Measurements from ENCODE around the gene STARD9. TPM values are rescaled to one million over a fixed set of nuclear protein-coding genes. Genes with fewer than 3 reads are reported as not detected.
"Not testable (repeated sequence)": the region's sequence is repeated elsewhere in the genome, so short reads cannot be mapped to it uniquely, and the experiment has no call there.

The STARD9 gene
- total RNA-seq, 1 experiment from 2014 or later = 7.4 TPM

DNA sequence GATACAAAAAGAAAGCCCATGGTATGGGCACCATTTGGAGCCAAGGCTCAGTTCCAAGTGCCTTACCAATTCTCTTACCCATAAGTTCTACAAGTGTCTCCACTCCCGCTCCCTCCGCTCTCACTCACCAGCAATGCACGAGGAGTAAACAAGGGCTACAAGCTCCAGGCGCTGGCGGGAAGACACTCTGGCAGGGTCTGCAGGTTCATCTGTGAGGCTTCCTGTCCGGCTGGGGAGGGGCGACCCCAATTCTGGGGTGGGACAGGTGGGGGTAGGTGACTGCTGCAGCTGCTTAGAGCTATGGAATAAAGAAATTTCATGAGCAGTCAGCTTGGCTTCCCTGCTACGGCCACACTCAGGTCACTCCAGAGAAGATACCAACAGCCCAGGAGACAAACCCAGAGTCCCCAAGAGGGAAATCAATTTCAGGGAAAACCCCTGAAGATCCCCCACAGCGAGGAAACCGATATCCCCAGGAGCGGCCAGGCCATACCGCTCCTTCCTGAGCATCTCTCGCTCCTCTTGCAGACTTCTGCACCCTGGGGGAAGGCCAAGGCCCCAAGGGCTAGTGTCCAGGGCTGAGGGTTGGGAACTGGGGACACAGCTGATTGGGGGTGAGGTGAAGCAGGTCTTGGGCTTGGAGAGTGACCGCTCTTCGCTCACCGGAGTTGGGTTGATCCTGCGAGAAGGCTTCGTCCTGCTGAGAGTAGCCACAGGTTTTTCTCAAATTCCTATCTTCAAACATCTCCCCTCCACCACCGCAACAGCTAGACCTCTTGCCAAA, 160.2 kb downstream of the STARD9 start:
- Histone ChIP-seq H3K27ac (peak overlapping the region; percentile 85; the same call in 1 of the 2 replicates), H3K27me3 (replicated peaks) (no peaks in the 10 kb centered on the region), H3K4me1 (replicated peaks) (peaks cover 22% of the 10 kb centered on the region), H3K4me3 (peak overlapping the region; percentile 97), H3K9me3 (replicated peaks) (0 out of 2 replicates have a peak, but pooled peaks cover 2% of the 10 kb centered on the region), H3K36me3 (peaks cover 64% of the 10 kb centered on the region)
- DNase-seq (ENCODE audit: low read depth in 1 of 2, low spot score in 2 of 2) = peak in 1 of 2 experiments; percentile 9

DNA sequence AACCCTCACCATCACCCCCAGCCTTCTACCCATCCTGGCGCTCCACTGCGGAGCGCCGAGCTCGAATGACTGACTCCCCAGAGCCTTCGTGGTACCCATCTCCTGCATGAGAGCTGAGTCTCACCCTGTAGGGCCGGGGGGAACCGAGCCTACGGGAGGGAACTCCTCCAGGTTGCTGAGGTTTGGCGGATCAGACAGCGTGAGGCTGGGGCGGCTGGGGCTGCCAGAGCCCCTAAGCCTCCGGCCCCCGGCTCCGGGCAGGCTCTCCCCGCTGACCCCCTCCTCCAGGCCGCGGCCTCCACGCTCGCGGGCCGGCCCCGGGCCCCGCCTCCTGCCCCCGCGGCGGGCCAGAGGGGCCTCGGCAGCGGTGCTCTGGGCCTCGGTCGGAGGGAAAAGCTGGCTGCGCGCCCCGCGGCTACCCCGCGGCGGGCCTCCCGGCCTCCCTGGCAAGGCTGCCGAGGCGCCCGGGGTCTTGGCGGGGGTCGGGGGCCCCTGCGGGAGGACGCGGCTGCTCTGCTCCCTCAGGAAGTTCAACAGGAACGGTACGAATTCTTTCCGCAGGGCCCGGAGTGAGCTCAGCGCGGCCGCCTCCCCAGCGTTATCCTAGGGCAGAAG, 160.9 kb downstream of the STARD9 start:
- Histone ChIP-seq H3K27ac (peak overlapping the region; percentile 85; the same call in 1 of the 2 replicates), H3K9me3 (replicated peaks) (0 out of 2 replicates have a peak, but pooled peaks cover 2% of the 10 kb centered on the region), H3K4me1 (replicated peaks) (peaks cover 22% of the 10 kb centered on the region), H3K27me3 (replicated peaks) (no peaks in the 10 kb centered on the region), H3K4me3 (peak overlapping the region; percentile 97), H3K36me3 (peaks cover 56% of the 10 kb centered on the region)
- DNase-seq (ENCODE audit: low read depth in 1 of 2, low spot score in 2 of 2) = peak in 1 of 2 experiments; percentile 31

DNA sequence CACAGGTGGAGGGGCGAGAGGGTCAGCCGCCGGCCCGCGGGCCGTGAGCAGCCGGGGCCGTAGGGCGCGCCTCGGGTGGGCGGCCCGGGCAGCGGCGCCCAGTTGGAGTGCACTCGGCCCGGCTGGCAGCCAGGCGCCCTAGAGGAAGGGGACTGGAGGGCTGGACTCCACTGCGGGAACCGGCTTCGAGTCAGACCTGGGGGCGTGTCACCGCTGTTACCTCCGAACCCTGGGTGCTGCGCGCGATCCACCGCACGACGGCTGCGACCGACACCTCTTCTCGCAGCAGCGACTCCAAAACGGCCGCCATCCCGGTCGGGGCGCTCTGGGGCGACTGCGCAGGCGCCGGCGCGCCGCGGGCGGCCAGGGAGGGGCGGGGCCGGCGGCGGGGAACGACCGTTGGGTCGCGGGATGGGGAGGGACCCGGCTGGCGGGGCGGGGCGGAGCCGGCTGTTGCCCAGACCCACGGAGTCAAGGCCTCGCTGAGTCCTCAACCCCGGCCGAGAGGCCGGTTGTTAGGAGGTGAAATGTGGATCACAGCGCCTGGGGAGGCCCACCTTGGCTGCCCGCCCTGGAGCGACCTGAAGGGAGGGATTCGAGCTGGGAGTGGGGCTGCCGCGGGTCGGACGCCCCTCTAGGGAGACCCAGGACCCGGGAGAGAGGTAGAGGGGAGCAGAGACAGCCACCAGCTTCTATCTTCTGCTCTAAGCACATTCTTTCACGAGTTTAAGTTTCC, 161.6 kb downstream of the STARD9 start, which contains the start of gene CDAN1:
Gene CDAN1, minus strand, starts transcription at position 336 of the 736 bp plus-strand sequence. Its CDS starts 26 bp downstream, at position 310.
- peak; percentile 85 to 94 for DNase-seq (ENCODE audit: low read depth in 1 of 2, low spot score in 2 of 2)
- H3K27me3 ChIP-seq (replicated peaks) = no peaks in the 10 kb centered on the region

DNA sequence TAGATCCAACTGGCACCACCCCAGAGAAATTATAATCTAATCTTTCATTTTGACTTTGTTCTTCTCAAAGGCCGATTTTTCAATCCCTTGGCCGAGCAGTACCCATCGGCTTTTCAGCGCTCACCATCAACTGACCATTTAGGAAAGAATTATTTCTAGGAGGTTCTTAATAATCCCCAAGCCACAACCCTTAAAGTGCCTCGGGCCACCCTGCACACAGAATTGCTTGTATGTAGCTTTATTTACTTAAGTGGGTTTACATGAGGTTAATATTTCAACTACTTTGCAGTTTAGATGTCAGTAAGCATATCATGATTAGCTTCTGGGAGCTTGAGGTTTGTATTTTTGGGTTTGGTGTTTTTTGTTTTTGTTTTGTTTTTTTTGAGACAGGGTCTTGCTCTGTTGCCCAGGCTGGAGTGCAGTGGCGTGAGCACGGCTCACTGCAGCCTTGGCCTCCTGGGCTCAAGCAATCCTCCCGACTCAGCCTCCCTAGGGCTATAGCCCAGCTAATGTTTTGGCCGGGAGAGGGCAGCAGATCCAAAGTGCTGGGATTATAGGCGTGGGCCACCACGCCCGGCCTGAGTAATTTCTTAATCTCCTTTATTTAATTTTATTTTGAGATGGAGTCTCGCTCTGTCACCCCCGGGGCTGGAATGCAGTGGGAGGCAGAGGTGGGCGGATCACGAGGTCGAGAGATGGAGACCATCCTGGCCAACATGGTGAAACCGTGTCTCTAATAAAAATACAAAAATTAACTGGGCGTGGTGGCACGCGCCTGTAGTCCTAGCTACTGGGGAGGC, 162.3 kb downstream of the STARD9 start:
- DNase-seq (ENCODE audit: low read depth in 1 of 2, low spot score in 2 of 2) = no peak
- peaks cover 22% of the 10 kb centered on the region for H3K4me1 ChIP-seq (replicated peaks)
- H3K27me3 ChIP-seq (replicated peaks) = no peaks in the 10 kb centered on the region
- peak overlapping the region; percentile 97 for H3K4me3 ChIP-seq
- H3K9me3 ChIP-seq (replicated peaks) = 0 out of 2 replicates have a peak, but pooled peaks cover 2% of the 10 kb centered on the region
- peaks cover 42% of the 10 kb centered on the region for H3K36me3 ChIP-seq
- peak overlapping the region; percentile 85 for H3K27ac ChIP-seq

More for the DNA sequence above, 161.6 kb downstream of the STARD9 start, which contains the start of gene CDAN1:
- Histone ChIP-seq H3K4me3 (peak within 1 kb of the TSS; percentile 97), H3K4me1 (replicated peaks) (peaks cover 22% of the 10 kb centered on the region), H3K9me3 (replicated peaks) (0 out of 2 replicates have a peak, but pooled peaks cover 2% of the 10 kb centered on the region), H3K27ac (peak within 1 kb of the TSS; percentile 85), H3K36me3 (peaks cover 50% of the 10 kb centered on the region)

DNA sequence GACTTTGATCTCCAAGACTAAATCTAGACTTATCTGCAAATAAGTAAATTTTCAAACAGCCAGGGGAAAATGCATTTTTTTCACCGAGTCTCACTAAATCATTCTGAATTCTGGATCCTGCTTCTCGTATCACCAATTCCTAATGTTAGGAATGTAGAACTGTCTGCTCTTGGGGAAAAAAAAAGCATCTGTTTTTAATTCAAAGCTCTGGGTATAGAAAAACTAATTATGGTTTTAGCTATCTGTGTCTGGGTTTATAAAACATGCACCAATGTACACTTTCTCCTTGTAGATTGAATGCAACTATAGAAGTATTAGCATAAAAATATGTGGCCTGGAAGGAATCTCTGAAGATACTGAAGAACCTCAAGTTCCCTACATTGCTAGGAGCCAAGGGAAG, 166.3 kb downstream of the STARD9 start:
- H3K9me3 ChIP-seq (replicated peaks) = 0 out of 2 replicates have a peak, but pooled peaks cover 1% of the 10 kb centered on the region
- H3K36me3 ChIP-seq = peaks cover 14% of the 10 kb centered on the region
- no peak overlapping the region for H3K4me3 ChIP-seq
- DNase-seq (ENCODE audit: low read depth in 1 of 2, low spot score in 2 of 2) = no peak
- no peak overlapping the region for H3K27ac ChIP-seq
- peaks cover 12% of the 10 kb centered on the region for H3K4me1 ChIP-seq (replicated peaks)
- H3K27me3 ChIP-seq (replicated peaks) = no peaks in the 10 kb centered on the region

DNA sequence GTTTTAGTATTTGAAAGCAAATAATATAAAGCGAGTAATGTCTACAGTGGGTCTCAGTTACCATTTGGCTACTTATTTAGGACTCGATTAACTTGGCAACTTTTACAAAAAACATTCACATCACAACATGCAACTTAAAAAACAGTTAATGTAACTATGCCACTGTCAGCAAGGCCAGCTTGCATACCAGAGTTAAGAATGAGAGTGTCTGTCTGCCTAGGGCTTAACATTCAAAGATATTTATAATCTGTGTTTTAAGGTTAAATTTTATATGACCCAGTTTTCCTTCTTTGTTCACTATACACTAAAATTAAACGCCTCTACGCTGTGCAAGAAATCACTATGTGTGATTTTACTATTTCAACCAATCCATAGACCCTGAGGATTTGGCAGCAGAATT, 166.7 kb downstream of the STARD9 start:
- Histone ChIP-seq H3K9me3 (replicated peaks) (no peaks in the 10 kb centered on the region), H3K27ac (no peak overlapping the region), H3K36me3 (peaks cover 12% of the 10 kb centered on the region), H3K4me3 (no peak overlapping the region), H3K4me1 (replicated peaks) (peaks cover 11% of the 10 kb centered on the region), H3K27me3 (replicated peaks) (no peaks in the 10 kb centered on the region)
- DNase-seq (ENCODE audit: low read depth in 1 of 2, low spot score in 2 of 2) = no peak

DNA sequence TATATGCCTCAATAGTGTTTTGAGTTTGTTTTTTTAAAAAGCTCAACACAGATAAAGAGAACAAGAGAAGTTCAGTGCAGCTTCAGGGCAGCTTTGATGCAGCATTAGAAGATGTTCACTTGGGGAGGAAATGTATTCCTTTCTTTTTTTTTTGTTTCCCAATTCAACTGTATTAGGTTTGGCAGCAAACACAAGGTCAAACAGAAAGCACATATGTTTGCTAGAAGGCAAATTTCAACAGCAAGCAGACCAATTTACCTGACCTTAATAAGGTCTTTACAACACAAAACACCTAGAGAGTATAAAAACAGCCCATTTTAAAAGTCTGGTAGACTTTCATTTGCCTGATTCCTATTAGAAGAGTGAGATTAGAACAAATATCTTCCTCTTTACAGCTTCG, 168.8 kb downstream of the STARD9 start:
- H3K27me3 ChIP-seq (replicated peaks) = no peaks in the 10 kb centered on the region
- DNase-seq (ENCODE audit: low read depth in 1 of 2, low spot score in 2 of 2) = no peak
- no peaks in the 10 kb centered on the region for H3K4me1 ChIP-seq (replicated peaks)
- peaks cover 12% of the 10 kb centered on the region for H3K36me3 ChIP-seq
- no peaks in the 10 kb centered on the region for H3K9me3 ChIP-seq (replicated peaks)
- H3K27ac ChIP-seq = no peak overlapping the region
- H3K4me3 ChIP-seq = no peak overlapping the region

DNA sequence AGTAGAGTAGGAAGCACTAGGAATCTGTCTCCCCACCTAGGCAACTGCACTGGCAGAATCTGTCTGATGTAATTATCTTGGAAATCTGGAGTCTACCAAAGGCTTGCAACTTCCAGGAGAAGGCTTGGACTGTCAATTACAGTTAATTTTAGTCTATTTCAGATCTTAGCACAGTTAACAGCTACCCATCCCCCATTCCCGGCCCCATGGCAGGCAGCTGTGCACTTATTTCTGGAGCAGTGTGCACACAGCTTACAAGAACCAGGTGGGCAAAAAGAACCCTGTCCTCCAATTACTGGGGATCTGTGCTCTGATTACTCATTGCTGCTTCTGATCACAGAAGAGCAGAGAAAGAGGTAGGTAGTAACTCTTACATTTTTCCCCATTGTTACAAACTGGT, 173.9 kb downstream of the STARD9 start:
- H3K27ac ChIP-seq = no peak overlapping the region
- DNase-seq (ENCODE audit: low read depth in 1 of 2, low spot score in 2 of 2) = no peak

DNA sequence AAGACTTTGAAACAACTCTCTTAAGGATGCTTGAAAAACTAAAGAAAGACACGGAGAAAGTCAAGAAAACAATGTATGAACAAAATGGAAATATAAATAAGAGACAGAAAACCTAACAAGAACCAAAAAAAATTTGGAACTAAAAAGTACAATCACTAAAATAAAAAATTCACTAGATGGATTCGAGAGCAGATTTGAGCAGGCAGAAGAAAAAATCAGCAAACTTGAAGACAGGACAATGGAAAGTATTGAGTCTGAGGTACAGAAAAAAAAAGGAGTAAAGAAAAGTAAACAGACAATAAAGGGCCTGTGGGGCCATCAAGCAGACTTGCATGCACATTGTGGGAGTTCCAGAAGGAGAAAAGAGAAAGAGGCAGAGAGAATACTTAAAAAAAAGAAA, 174.9 kb downstream of the STARD9 start:
- no peaks in the 10 kb centered on the region for H3K4me1 ChIP-seq (replicated peaks)
- H3K36me3 ChIP-seq = peaks cover 30% of the 10 kb centered on the region
- no peaks in the 10 kb centered on the region for H3K9me3 ChIP-seq (replicated peaks)
- no peak overlapping the region for H3K27ac ChIP-seq
- H3K27me3 ChIP-seq (replicated peaks) = no peaks in the 10 kb centered on the region
- no peak overlapping the region for H3K4me3 ChIP-seq
- no peak for DNase-seq (ENCODE audit: low read depth in 1 of 2, low spot score in 2 of 2)

More for the DNA sequence above, 173.9 kb downstream of the STARD9 start:
- Histone ChIP-seq H3K9me3 (replicated peaks) (no peaks in the 10 kb centered on the region), H3K36me3 (peaks cover 35% of the 10 kb centered on the region), H3K4me1 (replicated peaks) (no peaks in the 10 kb centered on the region), H3K27me3 (replicated peaks) (no peaks in the 10 kb centered on the region), H3K4me3 (no peak overlapping the region)

DNA sequence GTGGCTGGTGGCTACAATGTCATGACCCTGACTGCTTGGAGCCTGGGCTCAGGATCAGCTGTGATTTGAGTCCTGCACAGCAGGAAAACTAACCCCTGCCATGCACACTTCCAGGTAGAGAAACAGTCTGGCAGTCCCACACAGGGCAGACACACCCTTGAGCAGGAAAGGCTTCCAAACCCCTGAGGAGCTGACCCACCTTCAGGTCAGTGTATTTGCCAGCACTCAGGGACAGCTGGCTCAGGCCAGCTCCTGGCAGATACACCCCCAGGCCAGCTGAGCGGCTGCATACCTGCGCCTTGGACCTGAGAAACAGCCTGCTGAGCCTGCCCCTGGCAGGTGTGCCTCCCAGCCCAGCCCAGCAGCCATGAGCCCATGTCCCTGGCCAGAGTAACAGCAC, 183.7 kb downstream of the STARD9 start:
- peaks cover 7% of the 10 kb centered on the region for H3K36me3 ChIP-seq
- no peak for DNase-seq (ENCODE audit: low read depth in 1 of 2, low spot score in 2 of 2)
- no peak overlapping the region for H3K4me3 ChIP-seq
- no peaks in the 10 kb centered on the region for H3K27me3 ChIP-seq (replicated peaks)
- no peaks in the 10 kb centered on the region for H3K4me1 ChIP-seq (replicated peaks)
- no peak overlapping the region for H3K27ac ChIP-seq
- peaks cover 9% of the 10 kb centered on the region for H3K9me3 ChIP-seq (replicated peaks)

DNA sequence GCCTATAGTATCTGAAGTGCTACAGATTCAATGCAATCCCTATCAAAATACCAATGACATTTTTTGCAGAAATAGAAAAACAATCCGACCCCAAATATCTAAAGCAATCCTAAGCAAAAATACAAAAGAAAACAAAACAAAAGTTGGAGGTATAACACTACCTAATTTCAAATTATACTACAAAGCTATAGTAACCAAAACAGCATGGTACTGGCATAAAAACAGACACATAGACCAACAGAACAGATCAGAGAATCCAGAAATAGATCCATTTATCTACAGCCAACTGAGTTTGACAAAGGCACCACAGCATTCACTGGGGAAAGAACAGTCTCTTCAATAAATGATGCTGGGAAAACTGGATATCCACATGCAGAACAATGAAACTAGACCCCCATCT, 185.4 kb downstream of the STARD9 start:
- peaks cover 7% of the 10 kb centered on the region for H3K36me3 ChIP-seq
- DNase-seq (ENCODE audit: low read depth in 1 of 2, low spot score in 2 of 2) = no peak
- H3K9me3 ChIP-seq (replicated peaks) = peaks cover 9% of the 10 kb centered on the region
- H3K4me1 ChIP-seq (replicated peaks) = no peaks in the 10 kb centered on the region
- no peaks in the 10 kb centered on the region for H3K27me3 ChIP-seq (replicated peaks)
- H3K27ac ChIP-seq = no peak overlapping the region
- no peak overlapping the region for H3K4me3 ChIP-seq

DNA sequence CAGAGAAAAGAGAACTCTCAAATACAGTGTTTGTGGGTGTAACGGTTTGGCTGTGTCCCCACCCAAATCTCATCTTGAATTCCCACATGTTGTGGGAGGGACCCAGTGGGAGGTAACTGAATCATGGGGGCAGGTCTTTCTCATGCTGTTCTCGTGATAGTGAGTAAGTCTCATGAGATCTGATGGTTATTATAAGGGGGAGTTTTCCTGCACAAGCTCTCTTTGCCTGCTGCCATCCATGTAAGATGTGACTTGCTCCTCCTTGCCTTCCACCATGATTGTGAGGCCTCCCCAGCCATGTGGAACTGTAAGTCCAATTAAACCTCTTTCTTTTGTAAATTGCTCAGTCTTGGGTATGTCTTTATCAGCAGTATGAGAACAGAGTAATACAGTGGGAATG, 186.4 kb downstream of the STARD9 start:
- H3K4me1 ChIP-seq (replicated peaks); H3K36me3 ChIP-seq; H3K9me3 ChIP-seq (replicated peaks); H3K4me3 ChIP-seq; DNase-seq (ENCODE audit: low read depth in 1 of 2, low spot score in 2 of 2); H3K27me3 ChIP-seq (replicated peaks); H3K27ac ChIP-seq: not testable (repeated sequence)

DNA sequence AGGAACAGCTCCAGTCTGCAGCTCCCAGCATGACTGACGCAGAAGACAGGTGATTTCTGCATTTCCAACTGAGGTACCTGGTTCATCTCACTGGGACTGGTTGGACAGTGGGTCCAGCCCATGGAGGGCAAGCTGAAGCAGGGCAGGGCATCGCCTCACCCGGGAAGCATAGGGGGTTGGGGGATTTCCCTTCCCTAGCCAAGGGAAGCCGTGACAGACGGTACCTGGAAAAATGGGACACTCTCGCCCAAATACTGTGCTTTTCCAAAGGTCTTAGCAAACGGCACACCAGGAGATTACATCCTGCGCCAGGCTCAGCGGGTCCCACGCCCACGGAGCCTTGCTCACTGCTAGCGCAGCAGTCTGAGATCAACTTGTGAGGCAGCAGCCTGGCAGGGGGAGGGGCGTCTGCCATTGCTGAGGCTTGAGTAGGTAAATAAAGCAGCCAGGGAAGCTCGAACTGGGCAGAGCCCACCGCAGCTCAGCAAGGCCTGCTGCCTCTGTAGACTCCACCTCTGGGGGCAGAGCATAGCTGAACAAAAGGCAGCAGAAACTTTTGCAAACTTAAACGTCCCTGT, 188.8 kb downstream of the STARD9 start:
- H3K4me3 ChIP-seq; H3K9me3 ChIP-seq (replicated peaks); DNase-seq (ENCODE audit: low read depth in 1 of 2, low spot score in 2 of 2); H3K27ac ChIP-seq; H3K27me3 ChIP-seq (replicated peaks); H3K4me1 ChIP-seq (replicated peaks); H3K36me3 ChIP-seq: not testable (repeated sequence)

Measured in SJSA1 (cell line).